Endothelial cell (in vitro differentiated cells): Measurements from ENCODE around the gene BCCIP. TPM values are rescaled to one million over a fixed set of nuclear protein-coding genes. Genes with fewer than 3 reads are reported as not detected.

ENCODE experiments used
- DNase-seq: peaks from one replicate; pipeline ENCODE4 v3.0.0; 2021; ENCODE audit warnings: low spot score
- H3K27ac Mint-ChIP-seq: one replicate; pipeline ENCODE4 v1.8.0; 2021; ENCODE audit warnings: mixed read lengths, inconsistent platforms; ENCODE audit not compliant: unreplicated experiment
- H3K27me3 Mint-ChIP-seq: one replicate; pipeline ENCODE4 v1.8.0; 2021; ENCODE audit warnings: mild to moderate bottlenecking, moderate library complexity, mixed read lengths, inconsistent platforms; ENCODE audit not compliant: unreplicated experiment
- H3K36me3 Mint-ChIP-seq: one replicate; pipeline ENCODE4 v1.8.0; 2021; ENCODE audit warnings: mild to moderate bottlenecking, low read depth, mixed read lengths, inconsistent platforms; ENCODE audit not compliant: unreplicated experiment
- H3K4me1 Mint-ChIP-seq: one replicate; pipeline ENCODE4 v1.8.0; 2021; ENCODE audit warnings: mild to moderate bottlenecking, mixed read lengths, inconsistent platforms; ENCODE audit not compliant: unreplicated experiment
- H3K4me3 Mint-ChIP-seq: one replicate; pipeline ENCODE4 v1.8.0; 2021; ENCODE audit warnings: mild to moderate bottlenecking, mixed read lengths, inconsistent platforms; ENCODE audit not compliant: unreplicated experiment
- H3K9me3 Mint-ChIP-seq: one replicate; pipeline ENCODE4 v1.8.0; 2021; ENCODE audit warnings: mixed read lengths, inconsistent platforms; ENCODE audit not compliant: unreplicated experiment
- total RNA-seq: library from RNA; stranded (reverse); fragmentation: NEBNext Ultra II Directional; extraction: Animal tissue kit (Norgen Biotek cat#: 25700); gene quantifications from one replicate; pipeline ENCODE4 v1.2.1, GENCODE V29; 2021; ENCODE audit not compliant: unreplicated experiment
- TF ChIP-seq, protein P1 (sequence below): fragments of 200-600 bp; sonication (generic); IDR thresholded peaks from one replicate; pipeline ENCODE4 v1.5.0; 2021; ENCODE audit warnings: antibody characterized with exemption; ENCODE audit not compliant: unreplicated experiment

Gene BCCIP
- total RNA-seq, 1 donor from 2014 or later = 39.4 TPM

GRCh38 chr10:125811251-125811650 is 12.1 kb upstream of the BCCIP start:
- no peak for DNase-seq
- no peak overlapping the region for H3K27ac Mint-ChIP-seq
- peaks cover 34% of the 10 kb centered on the region for H3K36me3 Mint-ChIP-seq
- H3K4me1 Mint-ChIP-seq = peaks cover 15% of the 10 kb centered on the region
- peaks cover 5% of the 10 kb centered on the region for H3K27me3 Mint-ChIP-seq
- H3K9me3 Mint-ChIP-seq = no peaks in the 10 kb centered on the region
- no peak overlapping the region for H3K4me3 Mint-ChIP-seq
- TF ChIP-seq, protein P1, sequence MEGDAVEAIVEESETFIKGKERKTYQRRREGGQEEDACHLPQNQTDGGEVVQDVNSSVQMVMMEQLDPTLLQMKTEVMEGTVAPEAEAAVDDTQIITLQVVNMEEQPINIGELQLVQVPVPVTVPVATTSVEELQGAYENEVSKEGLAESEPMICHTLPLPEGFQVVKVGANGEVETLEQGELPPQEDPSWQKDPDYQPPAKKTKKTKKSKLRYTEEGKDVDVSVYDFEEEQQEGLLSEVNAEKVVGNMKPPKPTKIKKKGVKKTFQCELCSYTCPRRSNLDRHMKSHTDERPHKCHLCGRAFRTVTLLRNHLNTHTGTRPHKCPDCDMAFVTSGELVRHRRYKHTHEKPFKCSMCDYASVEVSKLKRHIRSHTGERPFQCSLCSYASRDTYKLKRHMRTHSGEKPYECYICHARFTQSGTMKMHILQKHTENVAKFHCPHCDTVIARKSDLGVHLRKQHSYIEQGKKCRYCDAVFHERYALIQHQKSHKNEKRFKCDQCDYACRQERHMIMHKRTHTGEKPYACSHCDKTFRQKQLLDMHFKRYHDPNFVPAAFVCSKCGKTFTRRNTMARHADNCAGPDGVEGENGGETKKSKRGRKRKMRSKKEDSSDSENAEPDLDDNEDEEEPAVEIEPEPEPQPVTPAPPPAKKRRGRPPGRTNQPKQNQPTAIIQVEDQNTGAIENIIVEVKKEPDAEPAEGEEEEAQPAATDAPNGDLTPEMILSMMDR = no peak

- H3K27me3 Mint-ChIP-seq = peaks cover 3% of the 10 kb centered on the region
- H3K27ac Mint-ChIP-seq = no peak overlapping the region
- H3K9me3 Mint-ChIP-seq = no peaks in the 10 kb centered on the region
- DNase-seq = no peak
- TF ChIP-seq, protein P1 = no peak
- peaks cover 10% of the 10 kb centered on the region for H3K4me1 Mint-ChIP-seq
- H3K36me3 Mint-ChIP-seq = peaks cover 25% of the 10 kb centered on the region
- H3K4me3 Mint-ChIP-seq = no peak overlapping the region
Observed at GRCh38 chr10:125812128-125812750, 11.1 kb upstream of the BCCIP start.

DNA sequence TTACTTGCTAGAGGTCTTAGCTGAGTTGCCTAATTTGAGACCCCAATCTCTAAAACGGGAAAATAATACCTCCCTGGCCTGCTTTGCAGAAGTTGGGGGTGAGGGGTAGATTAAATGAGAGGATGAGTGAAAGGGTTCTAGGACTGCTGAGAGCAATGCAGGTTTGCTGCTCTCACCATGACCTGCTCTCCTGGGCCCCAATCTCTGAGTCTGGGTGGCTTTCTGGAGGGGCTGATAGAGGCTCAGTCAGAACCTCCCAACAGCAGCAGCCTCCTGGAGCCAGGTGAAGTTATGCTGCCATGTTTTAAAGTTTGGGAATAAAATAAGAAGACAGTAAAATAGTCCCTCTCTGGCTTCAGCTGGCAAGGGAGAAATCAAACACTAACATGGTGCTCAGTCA is 7.6 kb upstream of the BCCIP start:
- Mint-ChIP-seq H3K4me1 (no peaks in the 10 kb centered on the region), H3K36me3 (peaks cover 18% of the 10 kb centered on the region), H3K9me3 (no peaks in the 10 kb centered on the region), H3K27ac (no peak overlapping the region), H3K4me3 (no peak overlapping the region), H3K27me3 (peaks cover 2% of the 10 kb centered on the region)
- no peak for DNase-seq
- TF ChIP-seq, protein P1 = no peak

DNA sequence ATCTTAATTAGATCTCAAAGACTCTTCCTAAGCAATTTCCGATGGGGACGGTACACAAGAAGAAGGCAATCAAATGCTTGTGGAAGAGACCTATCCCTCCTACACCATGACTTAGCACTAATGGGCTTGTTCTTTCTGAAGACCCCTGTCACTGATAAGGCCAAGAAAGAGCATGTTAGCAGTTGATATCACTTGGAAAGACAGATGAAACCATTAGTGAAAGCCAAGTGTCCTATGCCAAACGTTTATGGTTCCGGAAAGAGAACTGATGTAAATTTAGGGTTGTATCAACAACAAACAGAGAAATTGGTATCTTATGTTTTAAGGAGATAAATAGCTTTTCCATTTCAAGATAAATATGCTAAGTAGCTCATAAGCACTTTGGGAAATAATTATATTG is 6.8 kb upstream of the BCCIP start:
- Mint-ChIP-seq H3K36me3 (peaks cover 16% of the 10 kb centered on the region), H3K27me3 (peaks cover 2% of the 10 kb centered on the region), H3K27ac (no peak overlapping the region), H3K9me3 (no peaks in the 10 kb centered on the region), H3K4me3 (no peak overlapping the region), H3K4me1 (peaks cover under 1% of the 10 kb centered on the region)
- DNase-seq = no peak
- TF ChIP-seq, protein P1 = no peak

DNA sequence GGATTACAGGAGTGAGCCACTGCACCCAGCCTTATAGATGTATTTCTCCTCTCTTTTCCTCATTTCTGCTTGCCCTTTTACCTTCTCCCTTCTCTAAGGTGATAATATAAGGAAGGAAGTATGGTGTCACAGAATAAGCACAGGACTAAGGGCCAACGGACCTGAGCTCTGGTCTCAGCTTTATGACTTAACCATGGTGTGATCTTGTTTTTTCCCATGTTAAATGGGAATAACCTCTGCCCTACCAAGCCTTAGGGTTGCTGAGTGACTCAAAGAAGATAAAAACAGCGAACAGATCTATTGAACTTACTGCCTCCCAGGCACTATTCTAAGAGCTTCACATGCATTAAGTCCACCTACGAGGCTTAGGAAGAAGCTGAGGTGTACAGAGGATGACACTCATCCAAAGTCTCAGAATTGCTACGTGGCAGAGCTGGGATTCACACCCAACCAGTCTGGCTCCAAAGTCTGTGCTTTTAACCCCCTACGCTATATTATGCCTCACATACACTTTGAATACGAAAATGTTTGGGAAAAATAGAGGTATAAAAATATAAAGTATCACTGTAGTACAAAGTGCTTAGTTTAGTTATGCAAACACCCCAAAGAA is 5.9 kb upstream of the BCCIP start:
- TF ChIP-seq, protein P1 = no peak
- Mint-ChIP-seq H3K27ac (no peak overlapping the region), H3K9me3 (no peaks in the 10 kb centered on the region), H3K4me1 (peaks cover 6% of the 10 kb centered on the region), H3K4me3 (no peak overlapping the region), H3K27me3 (peaks cover 2% of the 10 kb centered on the region), H3K36me3 (peaks cover 16% of the 10 kb centered on the region)
- DNase-seq = no peak
